GM23248 (cell line): Measurements from ENCODE around the gene AHR. TPM values are rescaled to one million over a fixed set of nuclear protein-coding genes. Genes with fewer than 3 reads are reported as not detected.

Experiments used
- DNase-seq: peaks from one replicate; pipeline ENCODE4 v3.0.0-alpha.2; 2015
- H2AFZ ChIP-seq: fragments of 200-600 bp; sonication (generic); 2 replicates; pipeline ENCODE4 v1.6.1; 2016; ENCODE audit warnings: antibody characterized with exemption
- H3F3A ChIP-seq: fragments of 200-600 bp; sonication (generic); 2 replicates; pipeline ENCODE4 v1.6.1; 2016; ENCODE audit warnings: mild to moderate bottlenecking, antibody characterized with exemption, mixed run types; ENCODE audit not compliant: insufficient read depth
- H3K27ac ChIP-seq: fragments of 200-600 bp; sonication (generic); 2 replicates; pipeline ENCODE4 v1.5.1; 2016; ENCODE audit warnings: mild to moderate bottlenecking
- H3K27me3 ChIP-seq: fragments of 200-600 bp; sonication (generic); replicated peaks from 2 replicates; pipeline ENCODE4 v1.6.1; 2016; ENCODE audit warnings: mild to moderate bottlenecking; ENCODE audit not compliant: insufficient read depth
- H3K36me3 ChIP-seq: fragments of 200-600 bp; sonication (generic); 2 replicates; pipeline ENCODE4 v1.6.1; 2016; ENCODE audit warnings: low read depth, mild to moderate bottlenecking
- H3K4me1 ChIP-seq: fragments of 200-600 bp; sonication (generic); 2 replicates; pipeline ENCODE4 v1.6.1; 2016; ENCODE audit warnings: mild to moderate bottlenecking; ENCODE audit not compliant: insufficient read depth
- H3K4me2 ChIP-seq: fragments of 200-600 bp; sonication (generic); one replicate; pipeline ENCODE4 v1.6.1; 2016; ENCODE audit warnings: mild to moderate bottlenecking; ENCODE audit not compliant: unreplicated experiment
- H3K4me3 ChIP-seq: fragments of 200-600 bp; sonication (generic); 2 replicates; pipeline ENCODE4 v1.5.1; 2016; ENCODE audit warnings: mild to moderate bottlenecking
- H3K79me2 ChIP-seq: fragments of 200-600 bp; sonication (generic); 2 replicates; pipeline ENCODE4 v1.6.1; 2016; ENCODE audit warnings: mild to moderate bottlenecking; ENCODE audit not compliant: insufficient read depth
- H3K9ac ChIP-seq: fragments of 200-600 bp; sonication (generic); 2 replicates; pipeline ENCODE4 v1.6.1; 2016; ENCODE audit warnings: mild to moderate bottlenecking
- H3K9me2 ChIP-seq: fragments of 200-600 bp; sonication (generic); 2 replicates; pipeline ENCODE4 v1.6.1; 2016; ENCODE audit warnings: mixed run types, mild to moderate bottlenecking, moderate library complexity; ENCODE audit not compliant: insufficient read depth
- H3K9me3 ChIP-seq: fragments of 200-600 bp; sonication (generic); one replicate; pipeline ENCODE4 v1.6.1; 2017; ENCODE audit warnings: low read depth
- H4K20me1 ChIP-seq: fragments of 200-600 bp; sonication (generic); 2 replicates; pipeline ENCODE4 v1.6.0; 2016; ENCODE audit not compliant: insufficient read depth
- EZH2 ChIP-seq: fragments of 200-600 bp; sonication (generic); IDR thresholded peaks from 2 replicates; pipeline ENCODE4 v1.6.1; 2018; ENCODE audit warnings: antibody characterized with exemption, mild to moderate bottlenecking; ENCODE audit not compliant: insufficient read depth, poor library complexity, severe bottlenecking
- EZH2phosphoT487 ChIP-seq: fragments of 200-600 bp; sonication (generic); IDR thresholded peaks from 2 replicates; pipeline ENCODE4 v1.6.1; 2018; ENCODE audit warnings: antibody characterized with exemption, moderate library complexity, mild to moderate bottlenecking, low read depth; ENCODE audit not compliant: insufficient read depth
- WGBS, 2 experiments: methylation state at CpG; one replicate each; pipeline ENCODE4 v1.1.6; 2015 to 2017; ENCODE audit warnings: low lambda C conversion rate in 2 of 2, low coverage in 1 of 2; ENCODE audit errors: missing lambda C conversion rate in 2 of 2; 5-methylcytosine and 5-hydroxymethylcytosine counted together
- in situ Hi-C: fragments of 300-500 bp; cut with MboI; formaldehyde crosslinking; loops from 2 replicates; pipeline ENCODE4 v1.15.0; 2020
- polyA plus RNA-seq: library from polyadenylated mRNA; unstranded; fragments of >200 nt; fragmentation: Nextera tagmentation; extraction: Ambion mirVana; gene quantifications from 2 replicates; pipeline ENCODE4 v1.2.1, GENCODE V29; 2016
- total RNA-seq: library from RNA; depleted of rRNA; stranded (reverse); fragments of >200 nt; shearing (Covaris generic); gene quantifications from 2 replicates; pipeline ENCODE4 v1.2.3, GENCODE V29; 2014

Gene AHR
- total and polyA plus RNA-seq, 2 experiments from 2014 or later, result 19.0 to 98.7 TPM

GRCh38 chr7:17307000-17307399 lies 8.5 kb downstream of the AHR start:
- Histone ChIP-seq H3K4me3 (peak overlapping the region; percentile 86), H3K4me1 (peaks cover 85% of the 10 kb centered on the region), H3K9ac (peak overlapping the region; percentile 61), H3F3A (peaks cover 36% of the 10 kb centered on the region), H3K27ac (peak overlapping the region; percentile 62), H3K4me2 (peak overlapping the region; percentile 93), H3K9me3 (no peaks in the 10 kb centered on the region), H3K36me3 (no peaks in the 10 kb centered on the region), H4K20me1 (no peaks in the 10 kb centered on the region), H3K27me3 (no peaks in the 10 kb centered on the region), H3K79me2 (peaks cover 100% of the 10 kb centered on the region), H3K9me2 (no peaks in the 10 kb centered on the region), H2AFZ (peak overlapping the region; percentile 52; the same call in 1 of the 2 replicates)
- in situ Hi-C loops, result loop anchor here (10.0 kb wide), 3 partner anchors 228 to 338 kb away; no protein-coding TSS in a partner anchor
- TF ChIP-seq EZH2phosphoT487, result no peak
- 4 to 7% methylated on average over 1 of the region's 1 CpG for WGBS, 2 experiments
- DNase-seq, result peak; percentile 60

GRCh38 chr7:17307558-17307957 lies 9.1 kb downstream of the AHR start:
- H3K36me3 ChIP-seq, result no peaks in the 10 kb centered on the region
- no peaks in the 10 kb centered on the region for H3K9me3 ChIP-seq
- no peaks in the 10 kb centered on the region for H3K9me2 ChIP-seq
- H3K4me1 ChIP-seq, result peaks cover 80% of the 10 kb centered on the region
- TF ChIP-seq EZH2phosphoT487, result no peak
- no peak for TF ChIP-seq EZH2
- 3 to 4% methylated on average over 5 of the region's 5 CpGs for WGBS, 2 experiments
- H3F3A ChIP-seq, result peaks cover 36% of the 10 kb centered on the region
- DNase-seq, result peak; percentile 50
- H3K9ac ChIP-seq, result peak overlapping the region; percentile 61
- H2AFZ ChIP-seq, result peak overlapping the region; percentile 52
- in situ Hi-C loops, result loop anchor here (10.0 kb wide), 3 partner anchors 227 to 337 kb away; no protein-coding TSS in a partner anchor
- H3K27ac ChIP-seq, result peak overlapping the region; percentile 62
- peak overlapping the region; percentile 93 for H3K4me2 ChIP-seq
- no peaks in the 10 kb centered on the region for H4K20me1 ChIP-seq
- no peaks in the 10 kb centered on the region for H3K27me3 ChIP-seq
- H3K79me2 ChIP-seq, result peaks cover 100% of the 10 kb centered on the region
- peak overlapping the region; percentile 86 for H3K4me3 ChIP-seq

GRCh38 chr7:17307969-17308648 lies 9.7 kb downstream of the AHR start:
- peaks cover 77% of the 10 kb centered on the region for H3K4me1 ChIP-seq
- H4K20me1 ChIP-seq, result no peaks in the 10 kb centered on the region
- no peaks in the 10 kb centered on the region for H3K27me3 ChIP-seq
- H3K9me3 ChIP-seq, result no peaks in the 10 kb centered on the region
- no peaks in the 10 kb centered on the region; the same call in 1 of the 2 replicates for H3K36me3 ChIP-seq
- peak overlapping the region; percentile 62 for H3K27ac ChIP-seq
- H3K79me2 ChIP-seq, result peaks cover 100% of the 10 kb centered on the region
- peaks cover 36% of the 10 kb centered on the region for H3F3A ChIP-seq
- H3K9ac ChIP-seq, result peak overlapping the region; percentile 61
- TF ChIP-seq EZH2phosphoT487 (no peak), EZH2 (no peak)
- in situ Hi-C loops, result loop anchor here (10.0 kb wide), 3 partner anchors 227 to 337 kb away; no protein-coding TSS in a partner anchor
- peak overlapping the region; percentile 86 for H3K4me3 ChIP-seq
- peak overlapping the region; percentile 93 for H3K4me2 ChIP-seq
- 5 to 12% methylated on average over 2 of the region's 2 CpGs for WGBS, 2 experiments
- no peaks in the 10 kb centered on the region for H3K9me2 ChIP-seq
- peak overlapping the region; percentile 52 for H2AFZ ChIP-seq
- no peak for DNase-seq

- DNase-seq, result no peak
- 83 to 84% methylated on average over 4 of the region's 4 CpGs for WGBS, 2 experiments
- Histone ChIP-seq H4K20me1 (no peaks in the 10 kb centered on the region), H3K4me3 (no peak overlapping the region), H3F3A (peaks cover 22% of the 10 kb centered on the region), H3K79me2 (peaks cover 100% of the 10 kb centered on the region), H3K9me3 (no peaks in the 10 kb centered on the region), H3K9me2 (no peaks in the 10 kb centered on the region), H3K4me2 (no peak overlapping the region), H3K4me1 (peaks cover 50% of the 10 kb centered on the region), H3K36me3 (no peaks in the 10 kb centered on the region; the same call in 1 of the 2 replicates), H3K27ac (no peak overlapping the region), H3K9ac (no peak overlapping the region), H3K27me3 (no peaks in the 10 kb centered on the region), H2AFZ (no peak overlapping the region)
- no peak for TF ChIP-seq EZH2
- TF ChIP-seq EZH2phosphoT487, result no peak
- in situ Hi-C loops, result no loop called here
These were observed 12.7 kb downstream of the AHR start for GRCh38 chr7:17311194-17311593.
